ENCODE results near the gene HELZ.
"Not testable (repeated sequence)": the region's sequence is repeated elsewhere in the genome, so short reads cannot be mapped to it uniquely, and the experiment has no call there.

The HELZ gene

DNA sequence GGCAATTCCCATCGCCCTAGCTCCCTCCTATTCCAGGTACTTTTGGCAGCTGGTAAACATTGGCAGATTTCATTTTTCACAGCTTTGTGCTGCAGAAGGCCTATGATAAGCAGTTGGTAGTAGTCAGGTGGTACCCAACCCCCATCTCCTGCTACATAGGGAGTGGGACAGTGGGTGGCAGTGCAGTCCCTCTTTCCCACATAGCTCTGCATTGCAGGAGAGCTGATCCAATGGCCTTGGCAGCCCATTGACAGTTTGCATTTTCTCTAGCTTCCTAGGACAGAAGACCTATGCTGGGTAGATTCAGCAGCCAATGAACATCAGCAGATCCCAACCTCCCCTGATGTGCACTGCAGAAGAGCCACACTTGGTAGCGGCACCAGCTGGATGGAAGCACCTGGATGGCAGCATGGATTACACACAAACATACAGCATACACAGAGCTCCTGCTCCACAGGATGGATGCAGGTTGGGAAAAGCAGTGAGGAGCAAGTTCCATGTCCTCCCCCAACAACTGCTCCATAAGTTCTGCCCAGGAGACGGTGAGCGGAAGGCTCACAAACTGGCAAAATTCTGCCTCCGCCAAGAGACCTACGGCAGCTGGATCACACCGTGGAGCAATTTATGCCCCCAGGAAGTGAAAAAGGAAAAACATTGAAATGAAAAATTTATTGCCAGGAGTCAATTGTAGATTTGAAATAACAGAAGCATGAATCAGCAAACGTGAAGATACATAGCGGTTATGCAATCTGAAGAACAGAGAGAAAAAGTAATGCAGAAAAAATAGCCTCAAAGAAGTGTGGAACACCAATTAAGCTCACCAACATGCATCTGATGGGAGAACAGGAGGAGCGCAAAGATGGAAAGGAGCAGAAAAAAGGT lies 105.0 kb downstream of the HELZ start:
- DNase-seq (ENCODE audit: low read depth): no peak

DNA sequence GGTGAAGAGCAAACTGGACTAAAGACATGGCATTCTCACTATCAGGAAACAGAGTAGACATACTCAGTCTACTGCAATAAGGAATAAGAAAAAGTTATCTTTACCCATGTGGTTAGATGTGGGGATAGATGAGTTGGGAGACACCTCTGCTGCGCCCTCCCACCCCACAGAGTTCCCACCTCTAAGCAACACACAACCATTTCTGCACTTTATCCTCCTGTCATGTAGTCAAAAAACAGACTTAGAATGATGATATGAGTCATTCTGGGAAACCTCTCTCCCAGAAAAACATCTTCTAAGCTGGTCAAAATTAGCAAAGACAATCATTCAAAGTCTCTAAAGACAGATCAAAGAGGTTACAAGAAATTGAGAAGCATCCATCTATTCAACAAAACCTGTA lies 105.7 kb downstream of the HELZ start:
- no peak for DNase-seq (ENCODE audit: low read depth)

DNA sequence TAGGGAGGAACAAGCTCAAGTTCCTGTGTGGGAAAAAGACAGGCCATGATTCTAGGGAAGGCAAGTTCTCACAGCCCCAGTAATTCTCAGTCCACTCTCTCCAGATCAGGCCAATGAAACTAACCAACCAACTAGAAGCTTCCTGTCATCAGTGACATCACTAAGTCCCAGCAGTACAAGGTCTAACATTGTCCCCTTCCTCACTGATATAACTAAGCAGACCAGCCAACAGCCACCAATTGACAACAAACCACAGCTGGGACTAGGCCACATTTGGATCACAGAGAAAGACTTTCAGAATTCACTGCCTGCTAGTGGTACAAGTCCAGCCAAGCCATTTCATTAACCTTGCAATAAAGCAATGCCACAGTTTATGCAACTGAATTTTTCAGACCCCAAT lies 106.6 kb downstream of the HELZ start:
- DNase-seq (ENCODE audit: low read depth): no peak

DNA sequence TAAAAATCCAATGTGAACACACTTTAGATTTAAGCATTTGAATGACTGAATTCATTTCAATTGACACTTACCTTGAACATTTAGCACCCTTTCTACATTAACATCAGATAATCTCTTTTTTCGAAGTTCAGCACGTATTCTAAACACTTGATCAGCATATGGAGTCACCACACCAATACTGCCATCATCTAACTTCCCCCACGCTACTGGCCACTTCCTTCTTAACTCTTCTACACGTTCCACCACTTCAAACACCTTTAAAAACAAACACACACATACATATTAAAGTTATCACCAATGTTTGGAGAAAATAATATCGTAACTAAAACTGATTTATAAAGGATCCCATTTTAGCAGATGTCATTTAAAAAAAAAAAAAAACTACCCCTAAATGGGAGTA lies 107.1 kb downstream of the HELZ start:
- no peak for DNase-seq (ENCODE audit: low read depth)

DNA sequence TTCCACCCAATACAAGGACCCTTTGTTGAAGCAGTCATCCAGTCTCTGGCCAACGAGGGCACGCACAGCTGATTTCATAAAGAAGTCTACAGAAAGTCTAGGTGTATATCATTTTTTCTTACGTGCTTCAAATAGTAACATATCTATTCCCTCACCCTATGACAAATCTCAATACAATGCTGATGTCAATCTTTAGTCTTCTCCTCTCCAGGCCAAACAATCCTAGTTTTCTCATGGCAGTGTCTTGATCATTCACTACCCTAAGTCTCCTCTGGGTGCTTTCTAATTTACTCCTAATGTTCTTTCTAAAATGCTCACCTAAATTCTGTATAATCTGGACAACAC lies 108.0 kb downstream of the HELZ start:
- no peak for DNase-seq (ENCODE audit: low read depth)

DNA sequence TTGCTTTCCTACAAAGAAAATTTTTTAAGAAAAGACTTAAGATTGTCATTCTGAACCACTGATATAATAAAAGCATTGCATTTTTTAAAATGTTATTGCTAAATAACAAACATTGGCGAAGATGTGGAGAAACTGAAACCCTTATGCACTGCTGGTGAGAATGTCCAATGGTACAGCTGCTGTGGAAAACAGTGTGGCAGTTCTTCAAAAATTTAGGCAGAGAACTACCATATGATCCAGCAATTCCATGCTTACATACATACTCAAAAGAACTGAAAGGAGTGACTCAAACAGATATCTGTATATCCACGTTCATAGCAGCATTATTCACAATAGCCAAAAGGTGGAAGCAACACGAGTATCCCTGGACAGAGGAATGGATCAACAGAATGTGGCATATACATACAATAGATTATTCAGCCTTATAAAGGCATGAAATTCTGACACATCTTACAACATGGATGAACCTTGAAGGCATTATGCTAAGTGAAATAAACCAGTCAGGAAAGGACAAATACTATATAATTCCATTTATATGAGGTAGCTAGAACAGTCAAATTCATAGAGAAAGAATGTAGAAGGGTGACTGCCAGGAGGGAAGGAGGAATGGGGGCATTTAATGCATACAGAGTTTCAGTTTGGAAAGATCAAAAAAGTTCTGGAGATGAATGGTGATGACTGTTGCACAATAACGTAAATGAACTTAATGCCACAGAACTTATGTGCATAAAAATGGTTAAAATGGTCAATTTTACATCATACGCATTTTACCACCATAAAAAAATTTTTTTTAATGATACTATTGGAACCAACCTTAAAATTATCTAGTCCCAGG lies 108.6 kb downstream of the HELZ start:
- DNase-seq (ENCODE audit: low read depth): no peak

DNA sequence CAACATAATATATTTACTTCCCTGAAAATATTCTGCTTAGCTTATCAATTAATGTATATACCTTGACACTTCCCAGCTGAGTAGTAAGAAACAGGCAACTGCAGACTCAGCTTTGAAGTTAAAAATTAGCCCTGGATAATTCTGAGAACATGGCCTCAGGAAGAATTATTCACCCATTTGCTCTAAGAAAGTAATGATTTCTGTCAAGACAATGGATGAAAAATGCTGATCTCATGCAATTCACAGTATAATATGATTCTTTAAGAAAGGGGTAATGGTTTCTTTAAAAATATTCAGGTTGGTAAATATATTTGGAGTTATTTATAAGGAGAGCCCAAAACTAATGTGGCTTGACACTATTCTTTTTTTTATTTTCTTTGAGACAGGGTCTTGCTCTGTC lies 111.8 kb downstream of the HELZ start:
- DNase-seq (ENCODE audit: low read depth): no peak

DNA sequence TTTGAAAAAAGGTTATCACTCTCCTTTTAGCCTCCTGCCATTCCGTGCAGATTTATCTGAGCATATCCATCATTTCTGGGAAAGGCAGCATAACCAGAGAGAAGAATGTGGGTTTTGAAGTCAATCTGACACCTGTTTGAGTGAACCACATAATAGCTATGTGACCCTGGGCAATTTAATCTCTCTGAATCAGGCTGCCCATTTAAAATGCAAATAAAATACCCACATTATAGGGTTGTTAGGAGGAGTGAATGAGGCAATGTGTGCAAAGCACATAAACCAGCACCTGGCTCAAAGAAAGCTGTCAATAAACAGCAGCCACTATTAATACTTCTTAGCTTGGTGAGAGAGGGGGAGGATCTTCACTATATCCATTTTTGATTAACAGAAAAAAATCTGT lies 112.6 kb downstream of the HELZ start:
- no peak for DNase-seq (ENCODE audit: low read depth)

DNA sequence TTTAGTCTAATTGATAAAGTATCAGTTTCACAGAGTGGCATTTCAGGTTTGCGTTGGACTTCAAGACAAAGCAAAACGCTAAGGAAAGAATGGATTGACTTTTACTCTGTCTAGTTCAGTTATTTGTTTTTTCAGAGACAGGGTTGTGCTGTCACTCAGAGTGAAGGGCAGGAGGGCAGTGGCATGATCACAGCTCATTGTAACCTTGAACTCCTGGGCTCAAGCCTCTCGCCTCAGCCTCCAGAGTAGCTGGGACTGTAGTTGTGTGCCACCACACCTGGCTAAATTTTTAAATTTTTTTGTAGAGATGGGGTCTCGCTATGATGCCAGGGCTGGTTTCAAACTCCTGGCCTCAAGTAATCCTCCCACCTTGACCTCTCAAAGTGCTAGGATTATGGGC lies 114.2 kb downstream of the HELZ start:
- no peak for DNase-seq (ENCODE audit: low read depth)

DNA sequence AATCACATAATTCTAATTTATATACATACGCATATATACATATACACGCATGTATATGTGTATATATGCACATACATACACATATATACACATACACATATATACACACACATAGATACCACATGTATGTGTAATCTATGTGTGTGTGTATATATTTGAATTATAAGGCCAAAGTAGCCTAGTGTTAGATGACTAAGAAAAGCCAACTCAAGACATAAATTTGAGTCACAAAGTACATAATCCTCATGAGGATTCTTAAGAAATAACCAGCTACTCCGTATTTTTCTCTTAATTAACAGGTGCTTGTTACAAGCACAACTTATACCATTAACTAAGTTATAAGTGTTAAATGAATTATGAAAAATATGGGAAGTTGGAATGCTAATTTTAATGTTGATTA lies 115.7 kb downstream of the HELZ start:
- DNase-seq (ENCODE audit: low read depth): no peak

DNA sequence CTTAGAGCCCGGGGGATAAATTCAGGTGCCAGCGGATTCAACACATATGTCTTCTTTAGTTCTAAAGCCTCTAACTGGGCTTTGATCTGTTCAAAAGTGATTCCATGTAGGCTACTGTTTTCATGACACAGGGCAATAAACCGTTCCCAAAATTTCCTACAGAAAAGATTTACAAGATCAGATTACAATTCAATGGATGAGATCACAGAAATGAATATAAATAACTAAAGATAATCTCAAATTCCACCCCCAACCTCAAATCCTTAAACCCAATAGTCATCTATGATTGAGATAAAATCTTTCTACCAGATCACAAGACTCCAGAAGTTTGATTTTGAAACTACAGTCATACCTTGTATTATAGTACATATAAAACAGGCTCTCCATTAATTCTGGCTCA lies 116.3 kb downstream of the HELZ start:
- DNase-seq (ENCODE audit: low read depth): no peak

DNA sequence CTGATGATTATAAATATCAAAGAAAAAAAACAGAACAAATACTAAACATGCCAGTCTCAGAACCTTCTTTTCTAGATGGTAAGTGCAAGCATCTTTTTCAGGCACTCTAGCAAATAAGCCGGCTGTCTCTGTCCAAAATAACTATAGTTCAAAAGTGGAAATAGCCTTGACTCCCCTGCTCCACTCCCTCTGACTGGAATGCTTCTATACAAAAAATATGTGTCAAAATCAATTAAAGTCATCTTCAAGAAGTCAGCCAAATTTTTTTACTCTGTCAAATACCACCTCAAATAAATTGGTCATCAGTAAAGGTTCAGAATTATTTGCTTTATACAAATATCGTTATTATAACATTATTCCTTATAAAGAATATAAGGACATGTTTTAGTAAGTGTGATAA lies 117.1 kb downstream of the HELZ start:
- no peak for DNase-seq (ENCODE audit: low read depth)

DNA sequence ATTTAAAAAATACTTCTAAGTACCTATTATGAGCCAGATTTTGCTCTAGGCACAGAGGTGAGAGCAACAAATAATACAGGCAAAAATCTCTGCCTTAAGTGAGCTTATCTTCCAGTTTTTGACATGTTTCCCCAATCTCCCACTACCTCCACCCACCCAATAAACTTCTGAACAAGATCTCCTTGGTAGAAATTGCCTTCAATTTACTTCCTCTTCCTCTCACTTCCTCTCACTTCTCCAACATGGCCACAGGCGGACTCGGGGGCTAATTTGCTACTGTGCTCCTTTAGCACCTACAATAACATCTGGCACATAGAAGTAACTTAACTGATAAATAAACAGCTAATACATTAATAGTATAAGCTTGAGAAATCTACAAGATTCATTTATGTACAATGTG lies 118.0 kb downstream of the HELZ start:
- DNase-seq (ENCODE audit: low read depth): no peak

DNA sequence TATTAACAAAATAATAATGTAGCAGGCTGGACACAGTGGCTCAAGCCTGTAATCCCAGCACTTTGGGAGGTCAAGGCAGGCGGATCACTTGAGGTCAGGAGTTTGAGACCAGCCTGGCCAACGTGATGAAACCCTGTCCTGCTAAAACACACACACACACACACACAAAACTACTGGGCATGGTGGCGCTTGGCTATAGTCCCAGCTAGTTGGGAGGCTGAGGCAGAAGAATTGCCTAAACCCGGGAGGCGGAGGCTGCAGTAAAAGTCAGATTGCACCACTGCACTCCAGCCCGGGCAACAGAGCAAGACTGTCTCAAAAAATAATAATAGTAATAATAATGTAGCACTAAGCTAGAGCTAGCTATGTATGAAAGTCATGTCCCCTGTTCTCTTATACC lies 118.5 kb downstream of the HELZ start:
- not testable (repeated sequence) for DNase-seq (ENCODE audit: low read depth)

DNA sequence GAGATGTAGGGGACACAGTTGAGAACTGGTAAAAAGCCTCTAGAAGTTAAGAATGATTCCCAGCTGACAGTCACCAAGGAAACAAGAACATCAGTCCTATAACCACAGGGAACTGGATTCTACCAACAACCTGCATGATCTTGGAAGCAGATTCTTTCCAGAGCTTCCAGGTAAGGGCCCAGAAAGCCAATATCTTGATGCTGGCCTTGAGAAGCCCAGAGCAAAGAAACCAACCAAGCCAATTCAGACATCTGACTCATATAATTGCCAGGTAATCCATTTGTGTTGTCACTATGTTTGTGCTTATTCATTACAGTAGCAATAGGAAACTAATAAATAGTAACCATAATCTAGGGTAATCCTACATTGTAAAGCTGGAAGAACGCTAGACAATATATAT lies 119.1 kb downstream of the HELZ start:
- DNase-seq (ENCODE audit: low read depth): no peak

DNA sequence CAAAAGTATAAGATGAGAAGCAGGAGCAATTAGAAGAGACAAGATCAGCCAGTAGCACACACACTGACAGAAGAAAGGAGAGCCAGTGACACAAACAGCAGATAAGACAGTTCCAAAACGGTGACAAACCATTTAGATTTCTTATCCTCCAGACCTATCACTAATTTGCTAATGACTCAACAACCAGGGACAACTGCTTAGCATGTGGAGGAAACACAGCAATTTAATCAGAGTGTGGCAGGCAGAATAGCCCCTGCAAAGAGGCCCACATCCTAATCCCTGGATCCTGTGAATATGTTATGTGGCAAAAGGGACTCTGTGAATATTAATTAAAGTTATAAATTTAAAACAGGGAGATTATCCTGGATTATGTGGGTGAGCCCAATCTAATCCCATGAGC lies 119.6 kb downstream of the HELZ start:
- DNase-seq (ENCODE audit: low read depth): no peak

DNA sequence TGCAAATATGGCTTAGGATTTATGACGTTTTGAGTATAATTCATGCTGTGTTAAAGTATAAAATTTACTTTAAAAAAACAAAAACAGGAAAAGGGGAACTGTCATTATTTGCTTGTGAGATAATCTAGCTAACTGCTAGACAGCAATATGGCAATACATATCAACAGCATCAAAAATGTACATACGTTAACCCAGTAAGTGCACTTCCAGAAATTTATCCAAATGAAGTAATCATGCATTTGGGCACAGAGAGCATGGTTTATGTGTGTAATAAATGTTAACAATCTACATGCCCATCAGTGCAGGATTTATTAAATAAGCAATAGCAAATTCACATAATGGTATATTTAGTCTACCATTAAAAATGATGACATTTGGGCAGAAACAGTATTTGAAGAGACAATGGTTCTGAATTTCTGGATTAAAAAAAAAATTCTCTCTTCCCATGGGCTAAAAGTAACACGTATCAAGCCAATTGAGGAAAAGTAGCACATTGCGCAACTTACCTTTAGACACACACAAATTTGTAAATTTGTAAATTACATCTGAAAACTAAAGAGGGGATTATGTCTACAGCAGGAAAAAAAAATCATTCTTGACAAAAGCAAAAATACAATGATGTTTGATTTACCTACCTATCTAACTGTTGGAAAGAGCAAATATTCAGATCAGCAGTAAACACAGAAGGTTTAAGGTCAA lies 120.4 kb downstream of the HELZ start:
- DNase-seq (ENCODE audit: low read depth): no peak

DNA sequence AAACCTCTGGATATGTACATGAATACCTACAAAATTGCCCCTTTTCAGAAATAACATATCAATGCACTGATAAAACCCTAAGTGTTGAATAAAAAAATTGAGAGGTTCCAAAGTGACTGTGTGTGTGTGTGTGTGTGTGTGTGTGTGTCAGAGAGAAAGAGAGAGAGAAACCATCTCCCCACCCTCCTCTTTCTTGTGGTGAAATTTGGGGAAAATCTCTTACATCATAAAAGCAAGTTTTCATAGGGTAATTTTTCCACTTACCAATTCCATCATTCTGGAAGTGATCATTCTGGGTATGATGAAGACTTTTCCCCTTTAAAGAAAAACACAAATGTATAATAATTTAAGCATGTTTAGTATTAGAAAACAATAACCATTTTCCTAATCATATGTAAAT lies 121.3 kb downstream of the HELZ start:
- DNase-seq (ENCODE audit: low read depth): no peak

DNA sequence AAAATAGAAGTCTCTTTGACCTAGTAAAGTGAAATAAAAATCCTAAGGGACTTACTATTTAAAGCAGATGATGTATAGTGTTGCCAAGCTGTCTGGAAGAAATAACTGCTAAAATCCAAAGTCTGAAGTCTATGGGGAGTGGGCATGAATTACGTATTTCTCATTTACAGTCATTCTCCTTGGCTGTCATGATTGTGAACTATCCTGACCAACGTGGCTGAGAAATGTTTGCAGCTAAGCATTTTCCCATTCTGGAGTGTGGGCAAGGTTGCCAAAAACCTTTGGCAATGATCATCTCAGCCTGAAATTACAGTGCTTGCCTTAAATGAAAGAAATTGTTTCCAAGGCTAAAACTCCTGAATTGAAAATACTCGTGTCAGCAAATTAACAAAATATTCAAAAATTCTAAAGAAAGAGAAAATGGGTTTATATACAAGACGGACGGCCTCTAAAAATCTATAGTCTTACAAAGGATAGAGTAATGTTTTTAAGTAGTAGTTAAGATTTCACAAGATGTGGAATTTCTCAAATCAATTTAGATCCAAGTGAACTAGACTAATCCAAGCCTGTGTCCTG lies 123.6 kb downstream of the HELZ start:
- DNase-seq (ENCODE audit: low read depth): no peak

DNA sequence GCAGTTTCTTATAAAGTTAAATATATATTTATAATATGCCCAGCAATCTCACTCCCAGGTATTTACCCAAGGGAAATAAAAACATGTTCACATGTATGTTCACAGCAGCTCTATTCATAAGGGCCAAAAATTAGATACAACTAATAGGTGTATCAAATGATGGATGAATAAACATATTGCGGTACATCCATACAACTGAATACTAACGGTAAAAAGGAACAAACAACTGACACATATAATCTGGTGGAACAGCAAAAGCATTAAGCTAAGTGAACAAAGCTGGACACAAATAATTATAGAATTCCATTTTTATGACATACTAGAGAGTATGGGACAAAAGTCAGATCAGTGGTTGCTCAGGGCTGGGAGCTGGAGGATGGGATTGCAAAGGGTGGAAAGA lies 125.9 kb downstream of the HELZ start:
- DNase-seq (ENCODE audit: low read depth): no peak

DNA sequence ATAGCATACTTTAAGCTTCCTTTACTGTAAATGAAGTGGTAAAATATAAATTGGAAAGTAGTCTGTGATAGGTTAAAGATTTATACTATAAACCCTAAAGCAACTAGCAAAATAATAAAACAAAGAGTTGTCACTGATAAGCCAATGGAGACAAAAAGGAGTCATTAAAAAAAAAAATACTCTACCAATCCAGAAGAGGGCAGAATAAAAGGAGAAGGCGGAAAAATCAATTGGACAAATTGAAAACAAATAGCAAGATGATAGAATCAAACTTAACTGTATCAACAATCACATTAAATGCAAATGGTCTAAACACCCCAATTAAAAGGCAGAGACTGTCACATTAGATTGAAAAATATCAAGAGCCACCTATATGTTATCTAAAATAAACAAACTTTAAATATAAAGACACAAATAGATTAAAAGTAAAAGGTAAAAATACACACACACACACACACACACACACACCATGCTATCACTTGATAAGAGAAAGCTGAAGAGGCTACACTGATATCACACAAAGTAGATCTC lies 128.9 kb downstream of the HELZ start:
- no peak for DNase-seq (ENCODE audit: low read depth)

DNA sequence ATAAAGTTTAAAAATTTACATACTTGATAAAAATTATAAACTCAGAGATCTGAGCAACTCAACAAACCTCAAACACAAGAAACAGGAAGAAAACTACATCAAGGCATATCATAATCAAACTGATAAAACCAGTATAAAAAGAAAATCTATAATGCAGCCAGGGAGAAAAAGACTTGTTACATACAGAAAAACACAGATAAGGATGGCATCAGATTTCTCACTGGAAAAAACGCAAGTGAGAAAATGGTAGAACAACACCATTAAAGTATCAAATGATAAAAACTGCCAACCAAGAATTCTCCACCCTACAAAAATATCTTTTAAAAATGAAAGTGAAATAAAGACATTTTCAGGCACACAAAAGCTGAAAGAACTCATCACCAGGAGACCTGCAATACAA lies 129.6 kb downstream of the HELZ start:
- no peak for DNase-seq (ENCODE audit: low read depth)

Data from HS-27A (cell line).